H1 (cell line): ENCODE results near the gene PPP2R2D. TPM values are rescaled to one million over a fixed set of nuclear protein-coding genes. Genes with fewer than 3 reads are reported as not detected.

ENCODE experiments used
- CBX8 ChIP-seq: fragments of 300-800, 300-1000 bp; sonication (generic); IDR thresholded peaks from 2 replicates; pipeline ENCODE4 v1.7.1; 2016; ENCODE audit warnings: low read depth, low read length, borderline replicate concordance
- GABPA ChIP-seq: IDR thresholded peaks from 2 replicates; pipeline ENCODE4 v1.6.1; 2011; ENCODE audit warnings: mild to moderate bottlenecking, low read length, moderate library complexity, borderline replicate concordance; ENCODE audit not compliant: insufficient read depth
- JUN ChIP-seq: IDR thresholded peaks from 2 replicates; pipeline ENCODE4 v1.6.1; 2011; ENCODE audit warnings: low read depth, mild to moderate bottlenecking, improper control_type of control experiment, low read length
- KDM4A ChIP-seq: IDR thresholded peaks from one replicate; pipeline ENCODE4 v1.7.1; 2012; ENCODE audit warnings: low read depth, mild to moderate bottlenecking, moderate library complexity, low read length, inconsistent platforms; ENCODE audit not compliant: severe bottlenecking
- SP2 ChIP-seq: IDR thresholded peaks from 2 replicates; pipeline ENCODE4 v1.6.1; 2012; ENCODE audit warnings: mild to moderate bottlenecking, low read length, inconsistent platforms
- SRF ChIP-seq: IDR thresholded peaks from 2 replicates; pipeline ENCODE4 v1.6.1; 2011; ENCODE audit warnings: mild to moderate bottlenecking, low read depth, low read length, moderate library complexity
- polyA plus RNA-seq, 7 experiments: library from polyadenylated mRNA; depleted of rRNA in 3 of 7; stranded (reverse) in 5 of 7; unstranded in 2 of 7; fragments of >200 nt in 5 of 7; fragments of 200-250 nt in 2 of 7; gene quantifications; 1 replicate in 5 of 7; 2 replicates in 1 of 7; 4 replicates in 1 of 7; pipeline versions ENCODE4 v1.2.1 to v1.2.3, GENCODE V29; 2011 to 2013; ENCODE audit warnings: missing spikeins in 2 of 7, mixed read lengths in 2 of 7
- total RNA-seq: library from RNA; stranded (reverse); fragmentation: NEBNext Ultra II Directional; extraction: Animal tissue kit (Norgen Biotek cat#: 25700); gene quantifications from 2 replicates; pipeline ENCODE4 v1.2.1, GENCODE V29; 2021

Gene PPP2R2D
- total and polyA plus RNA-seq, 2 of the 8 experiments (the other 6 are each of a cell fraction or from before 2014, with no cell fraction given) = 25.4 to 32.8 TPM

DNA sequence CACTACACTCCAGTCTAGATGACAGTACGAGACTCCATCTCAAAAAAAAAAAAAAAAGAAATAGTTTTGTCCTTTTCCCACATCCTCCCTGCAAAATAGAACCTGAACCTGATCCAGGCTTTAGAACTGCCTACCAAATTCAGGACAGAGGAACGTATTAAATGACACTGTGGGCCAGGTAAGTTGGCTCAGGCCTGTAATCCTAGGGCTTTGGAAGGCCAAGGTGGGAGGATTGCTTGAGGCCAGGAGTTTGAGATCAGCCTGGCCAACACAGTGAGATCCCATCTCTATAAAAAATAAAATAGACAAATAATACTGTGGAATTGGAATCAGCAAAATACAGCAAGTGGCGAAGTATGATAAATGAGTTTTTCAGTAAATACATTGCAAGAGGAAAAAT is 90.9 kb downstream of the PPP2R2D start (continued):
- TF ChIP-seq SRF (no peak), CBX8 (no peak), KDM4A (no peak), GABPA (no peak), JUN (no peak), SP2 (no peak)
